Measurements from ENCODE around the gene DENND2A.
A peak's percentile ranks its signal among the peaks of the same experiment; 100 is the strongest.
"Not testable (repeated sequence)": the region's sequence is repeated elsewhere in the genome, so short reads cannot be mapped to it uniquely, and the experiment has no call there.

The DENND2A gene

GRCh38 chr7:140640727-140641523 is at the start of gene DENND2A:
Gene DENND2A (minus strand): TSS chr7:140640813. CDS start chr7:140602397, 38,416 bp downstream.
- DNase-seq (ENCODE audit: low spot score) = no peak

- no peak for DNase-seq (ENCODE audit: low spot score)
Observed at GRCh38 chr7:140689199-140690152, 48.9 kb upstream of the DENND2A start.

- DNase-seq (ENCODE audit: low spot score) = no peak
Observed at GRCh38 chr7:140688341-140688740, 47.7 kb upstream of the DENND2A start.

GRCh38 chr7:140686921-140687320 is 46.3 kb upstream of the DENND2A start:
- DNase-seq (ENCODE audit: low spot score) = no peak

GRCh38 chr7:140685407-140686087 is 44.9 kb upstream of the DENND2A start:
- no peak for DNase-seq (ENCODE audit: low spot score)

GRCh38 chr7:140684066-140684950 is 43.7 kb upstream of the DENND2A start:
- no peak for DNase-seq (ENCODE audit: low spot score)

- DNase-seq (ENCODE audit: low spot score) = no peak
Observed at GRCh38 chr7:140683657-140684056, 43.0 kb upstream of the DENND2A start.

GRCh38 chr7:140681766-140682165 is 41.2 kb upstream of the DENND2A start:
- no peak for DNase-seq (ENCODE audit: low spot score)

- no peak for DNase-seq (ENCODE audit: low spot score)
Observed at GRCh38 chr7:140680886-140681285, 40.3 kb upstream of the DENND2A start.

- no peak for DNase-seq (ENCODE audit: low spot score)
Observed at GRCh38 chr7:140679186-140679585, 38.6 kb upstream of the DENND2A start.

GRCh38 chr7:140678816-140679130 is 38.2 kb upstream of the DENND2A start:
- no peak for DNase-seq (ENCODE audit: low spot score)

GRCh38 chr7:140678081-140678815 is 37.6 kb upstream of the DENND2A start:
- DNase-seq (ENCODE audit: low spot score) = no peak

- DNase-seq (ENCODE audit: low spot score) = peak; percentile 53
Observed at GRCh38 chr7:140677496-140677895, 36.9 kb upstream of the DENND2A start.

- not testable (repeated sequence) for DNase-seq (ENCODE audit: low spot score)
Observed at GRCh38 chr7:140676956-140677355, 36.3 kb upstream of the DENND2A start.

- DNase-seq (ENCODE audit: low spot score) = peak; percentile 90
Observed at GRCh38 chr7:140676306-140676705, 35.7 kb upstream of the DENND2A start.

GRCh38 chr7:140675726-140676125 is 35.1 kb upstream of the DENND2A start:
- no peak for DNase-seq (ENCODE audit: low spot score)

- peak; percentile 60 for DNase-seq (ENCODE audit: low spot score)
Observed at GRCh38 chr7:140674899-140675701, 34.5 kb upstream of the DENND2A start.

- DNase-seq (ENCODE audit: low spot score) = peak; percentile 81
Observed at GRCh38 chr7:140674356-140674800, 33.8 kb upstream of the DENND2A start.

GRCh38 chr7:140673774-140674155 is 33.2 kb upstream of the DENND2A start:
- DNase-seq (ENCODE audit: low spot score) = no peak
